AG10803 (cell line): ENCODE data around the gene GCSAM.
A peak's percentile ranks its signal among the peaks of the same experiment; 100 is the strongest.

ENCODE experiments used
- DNase-seq: peaks from one replicate; pipeline ENCODE4 v3.0.0; 2010; ENCODE audit warnings: low read depth
- H3K4me3 ChIP-seq: 2 replicates; pipeline ENCODE4 v1.5.1; 2011; ENCODE audit warnings: mild to moderate bottlenecking, low read length, control low read depth
- CTCF ChIP-seq: conservative IDR thresholded peaks from 2 replicates; pipeline ENCODE4 v1.5.1; 2011; ENCODE audit warnings: mild to moderate bottlenecking, low read length, control low read depth, inconsistent platforms

The GCSAM gene

GRCh38 chr3:112089956-112090886, 42.8 kb downstream of the GCSAM start:
- DNase-seq: no peak
- TF ChIP-seq CTCF: no peak

GRCh38 chr3:112088944-112089343, 44.1 kb downstream of the GCSAM start:
- no peak for DNase-seq
- no peak overlapping the region for H3K4me3 ChIP-seq
- no peak for TF ChIP-seq CTCF

More at GRCh38 chr3:112089956-112090886, 42.8 kb downstream of the GCSAM start:
- H3K4me3 ChIP-seq: no peak overlapping the region

GRCh38 chr3:112087746-112088145, 45.3 kb downstream of the GCSAM start:
- no peak overlapping the region for H3K4me3 ChIP-seq
- DNase-seq: no peak
- no peak for TF ChIP-seq CTCF

GRCh38 chr3:112086875-112087524, 46.0 kb downstream of the GCSAM start:
- no peak for TF ChIP-seq CTCF
- H3K4me3 ChIP-seq: peak overlapping the region; percentile 74
- peak; percentile 22 for DNase-seq

GRCh38 chr3:112086076-112086854, 46.8 kb downstream of the GCSAM start, which contains the start of gene C3orf52:
Gene C3orf52, plus strand, starts transcription at chr3:112086389. Its CDS starts 19 bp downstream, at chr3:112086408.
- peak within 1 kb of the TSS; percentile 74 for H3K4me3 ChIP-seq
- TF ChIP-seq CTCF: 0 out of 2 replicates have a peak, but pooled peaks have one; percentile 15
- DNase-seq: peak; percentile 65

- no peak for DNase-seq
- no peak for TF ChIP-seq CTCF
- H3K4me3 ChIP-seq: peak overlapping the region; percentile 74
These were observed 47.3 kb downstream of the GCSAM start for GRCh38 chr3:112085735-112086075.
